NCI-H2029 treated with DMSO at 0.1 percent for 48 hours (cell line): ENCODE measurements around the gene UNC45B.
"Not testable (repeated sequence)": the region's sequence is repeated elsewhere in the genome, so short reads cannot be mapped to it uniquely, and the experiment has no call there.

ENCODE experiments used
- DNase-seq: peaks from one replicate; lab custom pipeline; 2025; lab: John Stamatoyannopoulos, UW

Gene UNC45B

GRCh38 chr17:35218915-35219314 is 71.3 kb downstream of the UNC45B start:
- DNase-seq = no peak

GRCh38 chr17:35222452-35222851 is 74.8 kb downstream of the UNC45B start:
- no peak for DNase-seq

- no peak for DNase-seq
Observed at GRCh38 chr17:35224436-35224835, 76.8 kb downstream of the UNC45B start.

DNA sequence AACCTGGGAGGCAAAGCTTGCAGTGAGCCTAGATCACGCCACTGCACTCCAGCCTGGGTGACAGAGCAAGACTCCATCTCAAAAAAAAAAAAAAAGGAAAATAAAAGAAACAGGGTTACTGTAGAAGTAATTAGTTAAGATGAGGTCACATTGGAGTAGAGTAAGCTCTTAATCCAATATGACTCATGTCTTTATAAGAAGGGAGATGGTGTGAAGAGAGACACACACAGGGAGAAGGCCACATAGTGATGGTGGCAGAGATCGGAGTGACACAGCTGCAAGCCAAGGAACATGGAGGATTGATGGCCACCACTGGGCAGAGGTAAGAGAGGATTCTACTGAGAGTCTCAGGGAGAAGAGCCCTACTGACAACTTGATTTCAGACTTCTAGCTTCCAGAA is 79.9 kb downstream of the UNC45B start:
- DNase-seq = no peak

DNA sequence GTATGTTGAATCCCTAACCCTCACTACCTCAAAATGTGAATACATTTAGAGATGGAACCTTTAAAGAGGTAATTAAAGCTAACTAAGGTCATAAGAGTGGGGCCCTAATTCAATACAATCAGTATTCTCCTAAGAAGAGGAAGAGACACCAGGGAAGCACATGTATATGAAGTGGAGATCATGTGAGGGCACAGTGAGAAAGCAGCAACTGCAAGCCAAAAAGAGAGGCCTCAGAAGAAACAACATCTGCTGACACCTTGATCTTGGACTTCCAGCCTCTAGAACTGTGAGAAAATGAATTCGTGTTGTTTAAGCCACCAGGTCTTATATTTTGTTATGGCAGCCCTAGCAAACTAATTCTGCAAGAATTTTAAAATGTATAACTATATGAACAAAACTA is 82.0 kb downstream of the UNC45B start:
- DNase-seq = no peak

DNA sequence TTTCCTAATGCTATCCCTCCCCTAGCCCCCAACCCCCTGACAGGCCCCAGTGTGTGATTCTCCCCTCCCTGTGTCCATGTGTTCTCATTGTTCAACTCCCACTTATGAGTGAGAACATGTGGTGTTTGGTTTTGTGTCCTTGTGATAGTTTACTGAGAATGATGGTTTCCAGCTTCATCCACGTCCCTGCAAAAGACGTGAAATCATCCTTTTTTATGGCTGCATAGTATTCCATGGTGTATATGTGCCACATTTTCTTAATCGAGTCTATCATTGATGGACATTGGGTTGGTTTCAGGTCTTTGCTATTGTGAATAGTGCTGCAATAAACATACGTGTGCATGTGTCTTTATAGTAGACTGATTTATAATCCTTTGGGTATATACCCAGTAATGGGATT is 86.7 kb downstream of the UNC45B start:
- DNase-seq = not testable (repeated sequence)

DNA sequence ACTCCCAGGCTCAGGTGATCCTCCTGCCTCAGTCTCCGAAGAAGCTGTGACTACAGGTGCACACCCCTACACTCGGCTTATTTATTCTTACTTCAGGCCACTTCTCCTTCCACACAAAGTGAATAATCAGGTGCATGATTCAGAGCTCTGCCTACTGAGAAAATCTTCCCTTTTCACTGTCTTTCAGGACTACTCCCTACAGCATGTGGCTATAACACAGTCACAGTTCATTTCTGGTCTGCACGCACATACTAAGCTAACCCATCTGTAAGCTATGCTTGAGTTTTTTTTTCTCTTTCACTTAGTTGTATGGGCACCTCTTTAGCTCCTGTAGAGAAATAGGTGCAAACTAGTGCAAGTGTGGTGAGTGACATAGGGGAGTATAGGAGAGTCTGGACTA is 87.7 kb downstream of the UNC45B start:
- no peak for DNase-seq

GRCh38 chr17:35235917-35236316 is 88.3 kb downstream of the UNC45B start:
- no peak for DNase-seq

- no peak for DNase-seq
Observed at GRCh38 chr17:35236821-35237220, 89.2 kb downstream of the UNC45B start.

- no peak for DNase-seq
Observed at GRCh38 chr17:35238821-35239220, 91.2 kb downstream of the UNC45B start.
